ENCODE data around the gene CFAP161. TPM values are rescaled to one million over a fixed set of nuclear protein-coding genes. Genes with fewer than 3 reads are reported as not detected.

CFAP161 gene, protein sequence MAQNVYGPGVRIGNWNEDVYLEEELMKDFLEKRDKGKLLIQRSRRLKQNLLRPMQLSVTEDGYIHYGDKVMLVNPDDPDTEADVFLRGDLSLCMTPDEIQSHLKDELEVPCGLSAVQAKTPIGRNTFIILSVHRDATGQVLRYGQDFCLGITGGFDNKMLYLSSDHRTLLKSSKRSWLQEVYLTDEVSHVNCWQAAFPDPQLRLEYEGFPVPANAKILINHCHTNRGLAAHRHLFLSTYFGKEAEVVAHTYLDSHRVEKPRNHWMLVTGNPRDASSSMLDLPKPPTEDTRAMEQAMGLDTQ
- total RNA-seq (2022; extraction: Qiagen RNA extraction) = not detected in 5 replicates

DNA sequence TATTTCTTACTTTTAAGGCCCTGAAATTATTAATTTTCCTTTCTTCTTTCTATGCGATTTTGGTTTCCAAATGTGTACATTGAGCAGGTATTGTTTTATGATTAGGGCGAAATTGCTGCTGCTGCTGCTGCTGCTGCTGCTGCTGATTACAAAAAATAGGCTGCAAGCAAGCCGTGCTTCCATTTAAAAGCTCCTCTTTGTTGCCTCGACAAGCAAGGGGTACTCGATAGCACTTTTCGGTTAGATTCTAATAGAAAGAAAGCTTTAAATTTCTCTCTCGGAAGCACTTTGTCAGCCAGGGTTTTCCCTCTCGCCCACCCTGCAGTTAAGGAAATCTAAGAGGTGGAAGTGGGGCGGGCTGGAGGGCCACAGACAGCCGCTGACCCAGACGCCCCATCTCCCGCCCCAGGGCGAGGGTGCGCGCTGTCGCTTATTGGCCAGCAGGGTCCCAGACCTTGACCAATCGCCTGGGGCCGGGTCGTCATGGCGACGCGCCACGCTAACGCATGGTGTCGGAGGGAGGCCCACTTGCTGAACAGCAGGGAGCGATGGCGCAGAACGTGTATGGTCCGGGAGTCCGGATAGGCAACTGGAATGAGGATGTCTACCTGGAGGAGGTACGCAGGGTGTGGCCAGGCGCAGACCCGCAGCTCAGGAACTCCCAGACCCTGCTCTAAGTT lies at the start of gene CFAP161:
Gene CFAP161 (plus strand): TSS at position 489 of the 680 bp plus-strand sequence. CDS start 60 bp downstream, at position 549.

DNA sequence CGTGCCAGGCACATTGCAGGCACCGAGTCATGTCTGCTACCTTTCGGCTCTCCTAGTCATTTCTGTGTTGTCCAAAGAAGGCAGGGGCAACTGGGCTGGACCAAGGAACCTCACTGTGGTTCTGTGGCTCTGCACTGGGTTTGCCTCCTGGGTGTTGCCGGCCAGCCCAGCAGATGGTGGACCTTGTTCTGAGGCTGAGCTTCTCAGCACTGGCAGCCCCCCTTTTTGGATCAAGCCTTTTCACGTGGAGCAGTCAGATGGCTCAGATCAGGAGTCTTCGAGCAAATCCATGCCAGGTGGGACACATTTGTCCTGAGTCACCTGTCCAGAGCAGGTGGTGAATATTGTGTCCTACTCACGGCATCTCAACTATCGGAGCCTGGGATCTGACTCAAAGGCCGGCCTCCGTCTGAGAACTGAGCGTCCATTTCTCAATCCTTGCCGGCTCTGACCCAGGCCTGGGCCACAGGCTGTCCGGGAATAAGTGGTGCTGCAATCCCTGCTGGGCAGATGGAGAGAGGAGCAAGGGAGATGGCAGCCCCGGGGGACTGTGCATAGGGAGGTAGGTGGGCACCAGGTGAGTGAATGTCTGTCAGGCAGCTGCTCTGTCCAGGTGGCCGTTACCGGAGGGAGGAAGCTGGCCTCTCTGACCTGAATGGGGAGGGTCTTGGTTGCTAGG lies 62.6 kb downstream of the CFAP161 start, which contains the start of gene IL16:
Gene IL16 (plus strand): TSS at position 304 of the 679 bp plus-strand sequence. CDS start 28,521 bp downstream, outside the sequence.

Other genes with a start within 250 kb of the CFAP161 start
- 35.6 to 38.5 TPM (median 36.6 TPM) in 5 replicates for gene MESD, start 144.5 kb upstream of the CFAP161 start, total RNA-seq (2022; extraction: Qiagen RNA extraction)
- 10.0 to 20.4 TPM (median 18.6 TPM) in 5 replicates for gene TLNRD1, start 133.3 kb upstream of the CFAP161 start, total RNA-seq (2022; extraction: Qiagen RNA extraction)
- 0.53 TPM in 1 of 5 replicates, not detected in the others for gene IL16, start 62.6 kb downstream of the CFAP161 start, total RNA-seq (2022; extraction: Qiagen RNA extraction)
- 1.5 to 2.1 TPM (median 1.8 TPM) in 5 replicates for gene STARD5, start 189.9 kb downstream of the CFAP161 start, total RNA-seq (2022; extraction: Qiagen RNA extraction)
- gene TMC3, start 239.9 kb downstream of the CFAP161 start, total RNA-seq (2022; extraction: Qiagen RNA extraction) = not detected in 5 replicates

Data from A549 treated with Mapracorat at 1 μM for 4 hours (cell line).